IMR-90 (cell line): Measurements from ENCODE around the gene ATOSB. TPM values are rescaled to one million over a fixed set of nuclear protein-coding genes. Genes with fewer than 3 reads are reported as not detected.

ENCODE experiments used
- ATAC-seq: fragments of 200-7000 bp; cut with Tn5 transposase; 2 replicates; pipeline ENCODE4 v1.9.1; 2020; ENCODE audit warnings: low read depth, mild to moderate bottlenecking, moderate library complexity
- BruUV-seq: library from RNA; stranded (reverse); fragments of 400-500 nt; replicated peaks from 2 replicates; lab custom pipeline; 2021; lab: Mats Ljungman, UMichigan
- CTCF ChIA-PET: fragments of 300-600 bp; formaldehyde crosslinking; extraction: SDS; loops from one replicate; lab custom pipeline; 2021; ENCODE audit warnings: antibody characterized with exemption; lab: Yijun Ruan, JAX
- POLR2A ChIA-PET: fragments of 300-600 bp; sonication (Branson Sonifier 250); formaldehyde crosslinking; loops from one replicate; lab custom pipeline; 2022; ENCODE audit warnings: antibody characterized with exemption; ENCODE audit not compliant: unreplicated experiment; lab: Charles Lee
- DNase-seq: peaks from one replicate; pipeline ENCODE4 v3.0.0; 2013
- H2AFZ ChIP-seq: replicated peaks from 2 replicates; pipeline ENCODE3; 2013; ENCODE audit warnings: low read length, mild to moderate bottlenecking; ENCODE audit not compliant: poor library complexity
- H2AK5ac ChIP-seq: 2 replicates; pipeline ENCODE4 v1.6.1; 2013; ENCODE audit warnings: low read depth, low read length, inconsistent platforms
- H2AK9ac ChIP-seq: replicated peaks from 2 replicates; pipeline ENCODE3; 2013; ENCODE audit warnings: mild to moderate bottlenecking, low read depth, low read length, moderate library complexity; ENCODE audit not compliant: poor library complexity
- H2BK120ac ChIP-seq: 2 replicates; pipeline ENCODE4 v1.6.1; 2013; ENCODE audit warnings: low read depth, low read length, inconsistent platforms
- H2BK15ac ChIP-seq: 3 replicates; pipeline ENCODE4 v1.6.1; 2013; ENCODE audit warnings: low read depth, low read length, inconsistent platforms
- H2BK20ac ChIP-seq: 2 replicates; pipeline ENCODE4 v1.6.1; 2013; ENCODE audit warnings: low read depth, mild to moderate bottlenecking, inconsistent platforms, low read length, moderate library complexity
- H2BK5ac ChIP-seq: 2 replicates; pipeline ENCODE4 v1.6.1; 2013; ENCODE audit warnings: mild to moderate bottlenecking, low read depth, low read length, inconsistent platforms; ENCODE audit not compliant: poor library complexity, severe bottlenecking
- H3K14ac ChIP-seq: replicated peaks from 2 replicates; pipeline ENCODE4 v1.6.1; 2013; ENCODE audit warnings: low read depth, low read length, inconsistent platforms
- H3K18ac ChIP-seq: 2 replicates; pipeline ENCODE4 v1.6.1; 2013; ENCODE audit warnings: low read depth, low read length, control low read depth
- H3K23ac ChIP-seq: 2 replicates; pipeline ENCODE4 v1.6.1; 2013; ENCODE audit warnings: low read depth, low read length, inconsistent platforms
- H3K27ac ChIP-seq: 2 replicates; pipeline ENCODE4 v1.5.1; 2013; ENCODE audit warnings: mild to moderate bottlenecking, control low read depth, low read length; ENCODE audit not compliant: insufficient read depth
- H3K27me3 ChIP-seq: 2 replicates; pipeline ENCODE4 v1.6.1; 2013; ENCODE audit warnings: low read length; ENCODE audit not compliant: control insufficient read depth, insufficient read depth
- H3K36me3 ChIP-seq: 2 replicates; pipeline ENCODE4 v1.6.1; 2013; ENCODE audit warnings: low read length, mixed read lengths; ENCODE audit not compliant: control insufficient read depth, insufficient read depth
- H3K4ac ChIP-seq: 2 replicates; pipeline ENCODE4 v1.6.1; 2013; ENCODE audit warnings: low read depth, low read length, inconsistent platforms
- H3K4me1 ChIP-seq: 2 replicates; pipeline ENCODE4 v1.6.1; 2013; ENCODE audit warnings: low read length, mixed read lengths; ENCODE audit not compliant: control insufficient read depth, insufficient read depth
- H3K4me2 ChIP-seq: 2 replicates; pipeline ENCODE4 v1.6.1; 2013; ENCODE audit warnings: low read depth, mild to moderate bottlenecking, control low read depth, low read length, moderate library complexity
- H3K4me3 ChIP-seq: 2 replicates; pipeline ENCODE4 v1.5.1; 2013; ENCODE audit warnings: low read depth, mild to moderate bottlenecking, control low read depth, low read length, moderate library complexity; ENCODE audit not compliant: insufficient read depth
- H3K56ac ChIP-seq: 2 replicates; pipeline ENCODE4 v1.6.1; 2013; ENCODE audit warnings: low read length, inconsistent platforms; ENCODE audit not compliant: insufficient read depth; ENCODE audit errors: extremely low read depth
- H3K79me1 ChIP-seq, 2 experiments: 2 replicates each; pipeline ENCODE4 v1.6.1; 2013; ENCODE audit warnings: low read length in 2 of 2, inconsistent platforms in 1 of 2, low read depth in 1 of 2
- H3K9ac ChIP-seq: 2 replicates; pipeline ENCODE4 v1.6.1; 2013; ENCODE audit warnings: low read depth, low read length, control low read depth
- H3K9me1 ChIP-seq: 2 replicates; pipeline ENCODE4 v1.6.1; 2013; ENCODE audit warnings: low read length, inconsistent platforms; ENCODE audit not compliant: insufficient read depth
- H3K9me3 ChIP-seq: 2 replicates; pipeline ENCODE4 v1.6.1; 2013; ENCODE audit warnings: low read length; ENCODE audit not compliant: control insufficient read depth, insufficient read depth
- H4K20me1 ChIP-seq: 2 replicates; pipeline ENCODE4 v1.6.1; 2013; ENCODE audit warnings: low read length, inconsistent platforms; ENCODE audit not compliant: insufficient read depth
- H4K5ac ChIP-seq: 2 replicates; pipeline ENCODE4 v1.6.1; 2013; ENCODE audit warnings: mild to moderate bottlenecking, low read depth, low read length, control low read depth
- H4K8ac ChIP-seq, 2 experiments: 2 replicates each; pipeline ENCODE4 v1.6.1; 2013; ENCODE audit warnings: low read depth in 2 of 2, low read length in 2 of 2, control low read depth in 1 of 2, inconsistent platforms in 1 of 2
- H4K91ac ChIP-seq: 2 replicates; pipeline ENCODE4 v1.6.1; 2013; ENCODE audit warnings: low read depth, low read length, inconsistent platforms; ENCODE audit not compliant: insufficient read depth
- BHLHE40 ChIP-seq: fragments of 150-350 bp; IDR thresholded peaks from 2 replicates; pipeline ENCODE4 v1.6.1; 2016; ENCODE audit warnings: mild to moderate bottlenecking, low read depth, low read length
- CHD1 ChIP-seq: IDR thresholded peaks from 2 replicates; pipeline ENCODE4 v1.6.1; 2012; ENCODE audit warnings: low read depth, low read length, improper control_type of control experiment
- FOS ChIP-seq: fragments of 150-350 bp; IDR thresholded peaks from 2 replicates; pipeline ENCODE4 v1.6.1; 2016; ENCODE audit warnings: low read depth, low read length
- MAFK ChIP-seq: IDR thresholded peaks from 2 replicates; pipeline ENCODE4 v1.6.1; 2012; ENCODE audit warnings: low read depth, low read length, improper control_type of control experiment
- MAZ ChIP-seq: IDR thresholded peaks from 2 replicates; pipeline ENCODE4 v1.6.1; 2012; ENCODE audit warnings: low read depth, mild to moderate bottlenecking, low read length, improper control_type of control experiment, moderate library complexity, borderline replicate concordance
- MXI1 ChIP-seq: IDR thresholded peaks from 2 replicates; pipeline ENCODE4 v1.6.1; 2012; ENCODE audit warnings: low read depth, mild to moderate bottlenecking, low read length, moderate library complexity, borderline replicate concordance
- POLR2A ChIP-seq: IDR thresholded peaks from 2 replicates; pipeline ENCODE4 v1.6.1; 2012; ENCODE audit warnings: mild to moderate bottlenecking, low read depth, low read length
- RCOR1 ChIP-seq: IDR thresholded peaks from 2 replicates; pipeline ENCODE4 v1.6.1; 2012; ENCODE audit warnings: mild to moderate bottlenecking, low read length, improper control_type of control experiment; ENCODE audit not compliant: insufficient replicate concordance
- RFX5 ChIP-seq: IDR thresholded peaks from 2 replicates; pipeline ENCODE4 v1.8.0; 2012; ENCODE audit warnings: low read depth, mild to moderate bottlenecking, low read length, moderate library complexity
- SMC3 ChIP-seq: fragments of 150-350 bp; IDR thresholded peaks from 2 replicates; pipeline ENCODE4 v1.6.1; 2016; ENCODE audit warnings: low read depth, mild to moderate bottlenecking, antibody characterized with exemption, low read length, moderate library complexity
- WGBS, 2 experiments: methylation state at CpG; one replicate each; pipeline versions ENCODE4 v1.1.5 to v1.1.7; 2013; ENCODE audit warnings: missing lambda C conversion rate in 2 of 2; ENCODE audit not compliant: insufficient read length in 1 of 2; ENCODE audit errors: extremely low coverage in 2 of 2; 5-methylcytosine and 5-hydroxymethylcytosine counted together
- dilution Hi-C: fragments of 300-500 bp; cut with HindIII; formaldehyde crosslinking; loops from one replicate; pipeline ENCODE4 v1.14.3; 2018; ENCODE audit warnings: low sequenced_read_pairs; ENCODE audit not compliant: unreplicated experiment
- in situ Hi-C: fragments of 300-500 bp; cut with MboI; formaldehyde crosslinking; loops from 3 replicates; pipeline ENCODE4 v1.14.3; 2019; ENCODE audit warnings: low sequenced_read_pairs, inconsistent platforms, mixed read lengths
- intact Hi-C: fragments of 100-400 bp; cut with micrococcal nuclease; formaldehyde crosslinking; loops from 2 replicates; pipeline ENCODE4 v1.10.0; 2022
- polyA plus RNA-seq, 3 experiments: library from polyadenylated mRNA; depleted of rRNA; stranded (reverse); fragments of >200 nt; gene quantifications; 2 replicates each; pipeline ENCODE4 v1.2.3, GENCODE V29; 2012; ENCODE audit warnings: low replicate concordance in 1 of 3
- total RNA-seq: library from RNA; depleted of rRNA; stranded (reverse); fragments of >200 nt; gene quantifications from 2 replicates; pipeline ENCODE4 v1.2.3, GENCODE V29; 2012
- TF ChIP-seq, protein P1 (sequence below): fragments of 150-350 bp; IDR thresholded peaks from 2 replicates; pipeline ENCODE4 v1.6.1; 2017; ENCODE audit warnings: mild to moderate bottlenecking, antibody characterized with exemption, low read length, low read depth
- TF ChIP-seq, protein P2 (sequence below): conservative IDR thresholded peaks from 2 replicates; pipeline ENCODE4 v1.5.1; 2012; ENCODE audit warnings: mild to moderate bottlenecking, low read depth, low read length, improper control_type of control experiment
- TF ChIP-seq, protein P3 (sequence below): fragments of 150-350 bp; IDR thresholded peaks from 2 replicates; pipeline ENCODE4 v1.6.1; 2016; ENCODE audit warnings: low read depth, mild to moderate bottlenecking, low read length, moderate library complexity, borderline replicate concordance

The ATOSB gene
- total and polyA plus RNA-seq, 2 of the 4 experiments (the other 2 are of a cell fraction) = 12.0 to 40.2 TPM

DNA sequence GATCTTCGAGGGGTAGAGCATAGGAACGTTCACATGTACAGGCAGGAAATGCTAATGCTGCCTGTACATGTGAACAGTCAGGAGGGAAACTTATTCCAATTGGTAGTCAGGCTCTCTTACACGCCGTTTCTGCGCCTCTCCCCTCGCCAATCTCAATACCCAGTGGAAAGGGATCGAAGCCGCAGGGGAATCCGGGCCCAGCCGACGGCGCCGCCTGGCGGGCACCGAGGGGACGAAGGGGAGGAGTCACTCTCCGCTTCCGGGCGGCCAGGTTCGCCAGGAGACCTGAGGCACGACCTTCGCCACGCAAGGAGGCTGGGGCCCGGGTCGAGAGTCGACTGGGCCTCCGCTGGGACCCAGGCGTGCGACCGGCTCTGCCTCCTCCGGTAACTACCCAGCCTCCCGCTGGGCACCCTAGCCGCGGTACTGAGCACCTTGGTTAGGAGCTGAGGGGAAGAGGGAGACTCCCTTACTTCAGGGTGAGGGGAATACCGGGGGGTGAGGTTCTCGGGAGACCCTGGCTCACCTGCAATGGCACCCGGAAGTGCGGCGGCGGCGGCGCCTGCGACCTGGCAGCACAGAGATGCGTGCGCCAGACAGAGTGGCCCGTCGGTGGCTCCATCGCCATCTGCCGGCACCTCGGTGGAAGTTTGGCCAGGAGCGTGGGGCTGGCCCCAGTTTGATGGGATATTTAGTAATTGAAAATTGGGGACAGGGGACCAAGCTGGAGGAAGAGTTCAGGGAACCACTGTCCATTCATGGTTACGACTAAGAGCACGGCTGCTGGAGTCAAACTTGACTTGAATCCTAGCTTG lies 19.4 kb downstream of the ATOSB start, which contains the start of gene PIGO (continued):
- TF ChIP-seq, protein P1, sequence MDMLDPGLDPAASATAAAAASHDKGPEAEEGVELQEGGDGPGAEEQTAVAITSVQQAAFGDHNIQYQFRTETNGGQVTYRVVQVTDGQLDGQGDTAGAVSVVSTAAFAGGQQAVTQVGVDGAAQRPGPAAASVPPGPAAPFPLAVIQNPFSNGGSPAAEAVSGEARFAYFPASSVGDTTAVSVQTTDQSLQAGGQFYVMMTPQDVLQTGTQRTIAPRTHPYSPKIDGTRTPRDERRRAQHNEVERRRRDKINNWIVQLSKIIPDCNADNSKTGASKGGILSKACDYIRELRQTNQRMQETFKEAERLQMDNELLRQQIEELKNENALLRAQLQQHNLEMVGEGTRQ = no peak

DNA sequence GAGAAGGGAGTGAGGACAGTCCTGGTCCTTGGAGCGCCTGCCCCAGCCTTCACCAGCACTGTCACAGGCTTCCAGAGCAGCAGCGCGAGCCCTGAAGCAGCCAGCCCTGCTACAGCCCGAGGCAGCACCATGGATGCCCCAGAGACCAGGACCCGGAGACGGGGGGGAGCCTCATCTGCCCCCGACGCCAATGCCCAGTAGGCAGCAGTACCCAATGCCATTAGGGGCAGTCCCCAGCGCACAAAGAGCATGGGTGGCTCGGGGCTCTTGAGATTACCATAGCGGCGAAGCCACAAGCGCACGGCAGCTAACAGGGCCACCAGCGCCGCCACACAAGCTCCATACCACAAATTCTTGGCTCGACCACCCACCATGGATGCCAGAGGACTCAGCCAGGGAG lies 24.1 kb downstream of the ATOSB start:
- dilution Hi-C loops = no loop called here
- no peak overlapping the region for H2BK15ac ChIP-seq
- H4K91ac ChIP-seq = no peak overlapping the region
- no peak overlapping the region for H2AK5ac ChIP-seq
- no peak overlapping the region for H3K4ac ChIP-seq
- no peak overlapping the region for H3K9ac ChIP-seq
- H2BK20ac ChIP-seq = no peak overlapping the region
- peaks cover 7 to 19% of the 10 kb centered on the region in 2 experiments; a peak in 3 of 4 replicates for H3K79me1 ChIP-seq
- no peak overlapping the region for H3K27ac ChIP-seq
- H3K4me3 ChIP-seq = no peak overlapping the region
- H3K23ac ChIP-seq = no peak overlapping the region
- no peaks in the 10 kb centered on the region for H3K4me1 ChIP-seq
- no peak overlapping the region for H3K18ac ChIP-seq
- H2BK5ac ChIP-seq = no peak overlapping the region
- no peak overlapping the region for H3K4me2 ChIP-seq
- DNase-seq (no peak), ATAC-seq (no peak)
- intact Hi-C loops = no loop called here
- peak overlapping the region; percentile 9 for H2AK9ac ChIP-seq
- no TSS peak for BruUV-seq
- H3K56ac ChIP-seq = no peak overlapping the region
- no peaks in the 10 kb centered on the region for H3K9me3 ChIP-seq
- H4K20me1 ChIP-seq = no peaks in the 10 kb centered on the region
- H4K5ac ChIP-seq = no peak overlapping the region
- ChIA-PET POLR2A (no interaction called here), CTCF (interaction anchor here (0.6 kb wide), 1 partner anchor 413 kb away, joined by 8 read pairs; no protein-coding TSS in a partner anchor)
- H3K27me3 ChIP-seq = no peaks in the 10 kb centered on the region
- WGBS, 2 experiments = 96% methylated on average over 5 of the region's 17 CpGs; no CpG with 5 or more reads in 1 of the 2 experiments
- in situ Hi-C loops = no loop called here
- no peak overlapping the region for H2AFZ ChIP-seq
- no peak overlapping the region for H3K14ac ChIP-seq
- 0 out of 2 replicates have a peak, but pooled peaks cover 7% of the 10 kb centered on the region for H3K9me1 ChIP-seq
- H2BK120ac ChIP-seq = no peak overlapping the region
- peaks cover 48% of the 10 kb centered on the region for H3K36me3 ChIP-seq
- H4K8ac ChIP-seq = no peak overlapping the region
- TF ChIP-seq MAZ (no peak), FOS (no peak), RFX5 (no peak), RCOR1 (no peak), SMC3 (no peak), BHLHE40 (no peak), MAFK (no peak), MXI1 (no peak), POLR2A (no peak), CHD1 (no peak)
- TF ChIP-seq, protein P2, sequence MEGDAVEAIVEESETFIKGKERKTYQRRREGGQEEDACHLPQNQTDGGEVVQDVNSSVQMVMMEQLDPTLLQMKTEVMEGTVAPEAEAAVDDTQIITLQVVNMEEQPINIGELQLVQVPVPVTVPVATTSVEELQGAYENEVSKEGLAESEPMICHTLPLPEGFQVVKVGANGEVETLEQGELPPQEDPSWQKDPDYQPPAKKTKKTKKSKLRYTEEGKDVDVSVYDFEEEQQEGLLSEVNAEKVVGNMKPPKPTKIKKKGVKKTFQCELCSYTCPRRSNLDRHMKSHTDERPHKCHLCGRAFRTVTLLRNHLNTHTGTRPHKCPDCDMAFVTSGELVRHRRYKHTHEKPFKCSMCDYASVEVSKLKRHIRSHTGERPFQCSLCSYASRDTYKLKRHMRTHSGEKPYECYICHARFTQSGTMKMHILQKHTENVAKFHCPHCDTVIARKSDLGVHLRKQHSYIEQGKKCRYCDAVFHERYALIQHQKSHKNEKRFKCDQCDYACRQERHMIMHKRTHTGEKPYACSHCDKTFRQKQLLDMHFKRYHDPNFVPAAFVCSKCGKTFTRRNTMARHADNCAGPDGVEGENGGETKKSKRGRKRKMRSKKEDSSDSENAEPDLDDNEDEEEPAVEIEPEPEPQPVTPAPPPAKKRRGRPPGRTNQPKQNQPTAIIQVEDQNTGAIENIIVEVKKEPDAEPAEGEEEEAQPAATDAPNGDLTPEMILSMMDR = no peak
- TF ChIP-seq, protein P3, sequence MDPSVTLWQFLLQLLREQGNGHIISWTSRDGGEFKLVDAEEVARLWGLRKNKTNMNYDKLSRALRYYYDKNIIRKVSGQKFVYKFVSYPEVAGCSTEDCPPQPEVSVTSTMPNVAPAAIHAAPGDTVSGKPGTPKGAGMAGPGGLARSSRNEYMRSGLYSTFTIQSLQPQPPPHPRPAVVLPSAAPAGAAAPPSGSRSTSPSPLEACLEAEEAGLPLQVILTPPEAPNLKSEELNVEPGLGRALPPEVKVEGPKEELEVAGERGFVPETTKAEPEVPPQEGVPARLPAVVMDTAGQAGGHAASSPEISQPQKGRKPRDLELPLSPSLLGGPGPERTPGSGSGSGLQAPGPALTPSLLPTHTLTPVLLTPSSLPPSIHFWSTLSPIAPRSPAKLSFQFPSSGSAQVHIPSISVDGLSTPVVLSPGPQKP = no peak
